HG03342 (cell line): ENCODE data around the gene IL12RB1.

Experiments used
- ATAC-seq: cut with Tn5 transposase; IDR thresholded peaks from one replicate; pipeline ENCODE4 v1.9.1; 2021; ENCODE audit warnings: mild to moderate bottlenecking, moderate library complexity; ENCODE audit not compliant: unreplicated experiment

The IL12RB1 gene

GRCh38 chr19:18013210-18014111 lies 73.3 kb downstream of the IL12RB1 start:
- ATAC-seq, result no peak

GRCh38 chr19:18010149-18010548 lies 76.6 kb downstream of the IL12RB1 start:
- no peak for ATAC-seq

GRCh38 chr19:18009412-18010066 lies 77.2 kb downstream of the IL12RB1 start:
- no peak for ATAC-seq
